ENCODE results near the gene PLCL2.

- no peak for TF ChIP-seq CTCF (IDR thresholded peaks at IDR 0.05; ENCODE audit: borderline replicate concordance, extremely low read depth, low read length, poor library complexity, severe bottlenecking)
- TF ChIP-seq EZH2 (IDR thresholded peaks at IDR 0.05; ENCODE audit: borderline replicate concordance, low read depth, low read length, severe bottlenecking) = no peak
These were observed 251.5 kb downstream of the PLCL2 start for GRCh38 chr3:17136136-17136721.

All from DND-41 (cell line).